Measurements from ENCODE around the gene LCA5. TPM values are rescaled to one million over a fixed set of nuclear protein-coding genes. Genes with fewer than 3 reads are reported as not detected.

Gene LCA5
- total RNA-seq, 1 donor from 2014 or later, result 13.2 TPM

DNA sequence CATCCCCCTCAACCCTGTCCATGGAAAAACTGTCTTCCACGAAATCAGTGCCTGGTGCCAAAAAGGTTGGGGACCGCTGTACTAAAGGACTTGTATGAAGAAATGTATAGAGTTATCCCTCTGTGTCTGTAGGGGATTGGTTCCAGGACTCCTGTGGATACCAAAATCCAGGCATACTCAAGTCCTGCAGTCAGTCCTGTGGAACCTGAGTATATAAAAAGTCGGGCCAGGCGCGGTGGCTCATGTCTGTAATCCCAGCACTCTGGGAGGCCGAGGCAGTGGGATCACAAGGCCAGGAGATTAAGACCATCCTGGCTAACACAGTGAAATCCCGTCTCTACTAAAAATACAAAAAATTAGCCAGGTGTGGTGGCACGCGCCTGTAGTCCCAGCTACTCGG, 42.0 kb downstream of the LCA5 start:
- TF ChIP-seq, protein P1, sequence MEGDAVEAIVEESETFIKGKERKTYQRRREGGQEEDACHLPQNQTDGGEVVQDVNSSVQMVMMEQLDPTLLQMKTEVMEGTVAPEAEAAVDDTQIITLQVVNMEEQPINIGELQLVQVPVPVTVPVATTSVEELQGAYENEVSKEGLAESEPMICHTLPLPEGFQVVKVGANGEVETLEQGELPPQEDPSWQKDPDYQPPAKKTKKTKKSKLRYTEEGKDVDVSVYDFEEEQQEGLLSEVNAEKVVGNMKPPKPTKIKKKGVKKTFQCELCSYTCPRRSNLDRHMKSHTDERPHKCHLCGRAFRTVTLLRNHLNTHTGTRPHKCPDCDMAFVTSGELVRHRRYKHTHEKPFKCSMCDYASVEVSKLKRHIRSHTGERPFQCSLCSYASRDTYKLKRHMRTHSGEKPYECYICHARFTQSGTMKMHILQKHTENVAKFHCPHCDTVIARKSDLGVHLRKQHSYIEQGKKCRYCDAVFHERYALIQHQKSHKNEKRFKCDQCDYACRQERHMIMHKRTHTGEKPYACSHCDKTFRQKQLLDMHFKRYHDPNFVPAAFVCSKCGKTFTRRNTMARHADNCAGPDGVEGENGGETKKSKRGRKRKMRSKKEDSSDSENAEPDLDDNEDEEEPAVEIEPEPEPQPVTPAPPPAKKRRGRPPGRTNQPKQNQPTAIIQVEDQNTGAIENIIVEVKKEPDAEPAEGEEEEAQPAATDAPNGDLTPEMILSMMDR (IDR thresholded peaks at IDR 0.05), result no peak
- no peak for TF ChIP-seq EZH2phosphoT487 (IDR thresholded peaks at IDR 0.05)
- TF ChIP-seq EZH2 (IDR thresholded peaks at IDR 0.05), result no peak
- Mint-ChIP-seq H3K36me3 (peaks cover 14% of the 10 kb centered on the region), H3K4me3 (no peak overlapping the region), H3K4me1 (peaks cover 11% of the 10 kb centered on the region), H3K27me3 (ENCODE audit: insufficient read depth, low read depth) (no peaks in the 10 kb centered on the region), H3K27ac (no peak overlapping the region), H3K9me3 (no peaks in the 10 kb centered on the region)
- no peaks in the 10 kb centered on the region for H3K27me3 ChIP-seq
- peak overlapping the region; percentile 28 for H3K4me2 ChIP-seq
- H3K9me3 ChIP-seq (ENCODE audit: low read depth), result no peaks in the 10 kb centered on the region
- no peaks in the 10 kb centered on the region for H3F3A ChIP-seq (ENCODE audit: low read depth)
- H2AFZ ChIP-seq (replicated peaks), result no peak overlapping the region
- H3K9ac ChIP-seq, result no peak overlapping the region
- H4K20me1 ChIP-seq (ENCODE audit: low read depth), result no peaks in the 10 kb centered on the region
- peaks cover 5% of the 10 kb centered on the region for H3K36me3 ChIP-seq
- peak; percentile 6 for DNase-seq (ENCODE audit: low spot score)
- H3K4me3 ChIP-seq, result no peak overlapping the region
- H3K4me1 ChIP-seq, result peaks cover 10% of the 10 kb centered on the region
- no peak overlapping the region for H3K27ac ChIP-seq
- no peaks in the 10 kb centered on the region for H3K79me2 ChIP-seq (ENCODE audit: low read depth)

DNA sequence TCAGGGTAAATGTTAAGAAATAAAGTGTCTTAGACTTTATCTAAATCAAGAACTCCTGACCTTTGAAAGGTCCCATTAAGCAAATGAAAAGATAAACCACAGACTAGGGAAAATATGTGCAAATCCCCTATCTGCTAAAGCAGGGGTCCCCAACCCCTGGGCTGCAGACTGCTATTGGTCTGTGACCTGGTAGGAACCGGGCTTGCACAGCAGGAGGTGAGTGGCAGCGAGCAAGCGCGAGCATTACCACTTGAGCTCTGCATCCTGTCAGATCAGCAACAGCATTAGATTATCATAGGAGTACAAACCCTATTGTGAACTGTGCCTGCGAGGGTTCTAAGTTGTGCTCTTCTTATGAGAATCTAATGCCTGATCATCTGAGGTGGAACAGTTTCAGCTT, 42.4 kb downstream of the LCA5 start:
- Mint-ChIP-seq H3K4me1 (peaks cover 11% of the 10 kb centered on the region), H3K36me3 (peaks cover 14% of the 10 kb centered on the region), H3K27ac (peak overlapping the region; percentile 76), H3K27me3 (ENCODE audit: insufficient read depth, low read depth) (no peaks in the 10 kb centered on the region), H3K9me3 (no peaks in the 10 kb centered on the region), H3K4me3 (no peak overlapping the region)
- H3K4me3 ChIP-seq, result no peak overlapping the region
- H3K9me3 ChIP-seq (ENCODE audit: low read depth), result no peaks in the 10 kb centered on the region
- peak; percentile 66 for DNase-seq (ENCODE audit: low spot score)
- H3K36me3 ChIP-seq, result peaks cover 5% of the 10 kb centered on the region
- TF ChIP-seq EZH2phosphoT487 (IDR thresholded peaks at IDR 0.05) (no peak), EZH2 (IDR thresholded peaks at IDR 0.05) (no peak)
- TF ChIP-seq, protein P1 (IDR thresholded peaks at IDR 0.05), result no peak
- no peak overlapping the region for H3K9ac ChIP-seq
- no peaks in the 10 kb centered on the region for H4K20me1 ChIP-seq (ENCODE audit: low read depth)
- no peaks in the 10 kb centered on the region for H3F3A ChIP-seq (ENCODE audit: low read depth)
- no peaks in the 10 kb centered on the region for H3K79me2 ChIP-seq (ENCODE audit: low read depth)
- H3K27me3 ChIP-seq, result no peaks in the 10 kb centered on the region
- H3K4me1 ChIP-seq, result peaks cover 10% of the 10 kb centered on the region
- no peak overlapping the region for H3K27ac ChIP-seq
- no peak overlapping the region for H2AFZ ChIP-seq (replicated peaks)
- peak overlapping the region; percentile 28 for H3K4me2 ChIP-seq

DNA sequence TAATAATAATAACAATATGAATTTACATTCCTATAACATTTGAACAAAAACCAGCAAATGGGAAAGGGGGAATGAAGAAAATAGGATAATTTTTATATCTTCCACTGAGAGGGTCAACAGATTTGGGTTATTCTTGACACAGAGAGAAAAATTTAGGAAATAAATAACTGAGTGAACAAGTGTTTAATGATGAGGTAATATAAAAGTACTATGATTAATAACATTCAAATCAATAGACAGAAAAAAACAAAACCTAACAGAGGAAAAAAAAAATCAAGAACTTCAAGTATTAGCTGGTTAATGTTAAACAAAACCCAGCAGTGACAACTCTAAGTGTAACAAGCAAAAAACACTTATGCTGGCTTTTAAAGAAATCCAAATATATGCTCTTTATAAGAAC, 66.5 kb downstream of the LCA5 start:
- no peak overlapping the region for H3K4me3 Mint-ChIP-seq
- no peak overlapping the region for H3K4me3 ChIP-seq
- no peaks in the 10 kb centered on the region for H3K9me3 ChIP-seq (ENCODE audit: low read depth)
- H3K4me1 ChIP-seq, result no peaks in the 10 kb centered on the region
- no peaks in the 10 kb centered on the region for H3K36me3 Mint-ChIP-seq
- H3F3A ChIP-seq (ENCODE audit: low read depth), result no peaks in the 10 kb centered on the region
- H3K36me3 ChIP-seq, result no peaks in the 10 kb centered on the region
- H3K9me3 Mint-ChIP-seq, result no peaks in the 10 kb centered on the region
- H4K20me1 ChIP-seq (ENCODE audit: low read depth), result no peaks in the 10 kb centered on the region
- no peaks in the 10 kb centered on the region for H3K79me2 ChIP-seq (ENCODE audit: low read depth)
- H3K27me3 ChIP-seq, result no peaks in the 10 kb centered on the region
- peaks cover 1% of the 10 kb centered on the region for H3K27me3 Mint-ChIP-seq (ENCODE audit: insufficient read depth, low read depth)
- no peak overlapping the region for H3K27ac Mint-ChIP-seq
- peaks cover 7% of the 10 kb centered on the region for H3K4me1 Mint-ChIP-seq
- no peak overlapping the region for H3K27ac ChIP-seq
- H2AFZ ChIP-seq (replicated peaks), result no peak overlapping the region
- H3K9ac ChIP-seq, result no peak overlapping the region
- no peak overlapping the region for H3K4me2 ChIP-seq
- TF ChIP-seq EZH2 (IDR thresholded peaks at IDR 0.05) (no peak), EZH2phosphoT487 (IDR thresholded peaks at IDR 0.05) (no peak)
- TF ChIP-seq, protein P1 (IDR thresholded peaks at IDR 0.05), result no peak
- no peak for DNase-seq (ENCODE audit: low spot score)
